HEK293 (cell line): ENCODE data around the gene TYRP1.

ENCODE experiments used
- MYNN ChIP-seq: fragments of 450-650 bp; formaldehyde crosslinking; IDR thresholded peaks from 2 replicates; pipeline ENCODE4 v1.5.1; 2016; ENCODE audit warnings: missing biosample characterization, missing genetic modification characterization, borderline replicate concordance
- MZF1 ChIP-seq: fragments of 450-650 bp; formaldehyde crosslinking; IDR thresholded peaks from 2 replicates; pipeline ENCODE4 v1.5.1; 2017; ENCODE audit warnings: missing biosample characterization, missing genetic modification characterization, borderline replicate concordance
- SCRT1 ChIP-seq: fragments of 450-650 bp; formaldehyde crosslinking; IDR thresholded peaks from 2 replicates; pipeline ENCODE4 v1.5.1; 2016; ENCODE audit warnings: missing biosample characterization, missing genetic modification characterization, borderline replicate concordance
- SP7 ChIP-seq: fragments of 450-650 bp; formaldehyde crosslinking; IDR thresholded peaks from 2 replicates; pipeline ENCODE4 v1.5.1; 2016; ENCODE audit warnings: missing biosample characterization, missing genetic modification characterization
- ZNF239 ChIP-seq: fragments of 450-650 bp; formaldehyde crosslinking; IDR thresholded peaks from 2 replicates; pipeline ENCODE4 v1.5.1; 2016; ENCODE audit warnings: missing biosample characterization, missing genetic modification characterization
- TF ChIP-seq, protein P1 (sequence below): fragments of 450-650 bp; formaldehyde crosslinking; IDR thresholded peaks from 2 replicates; pipeline ENCODE4 v1.5.1; 2016; ENCODE audit warnings: missing biosample characterization, missing genetic modification characterization

DNA sequence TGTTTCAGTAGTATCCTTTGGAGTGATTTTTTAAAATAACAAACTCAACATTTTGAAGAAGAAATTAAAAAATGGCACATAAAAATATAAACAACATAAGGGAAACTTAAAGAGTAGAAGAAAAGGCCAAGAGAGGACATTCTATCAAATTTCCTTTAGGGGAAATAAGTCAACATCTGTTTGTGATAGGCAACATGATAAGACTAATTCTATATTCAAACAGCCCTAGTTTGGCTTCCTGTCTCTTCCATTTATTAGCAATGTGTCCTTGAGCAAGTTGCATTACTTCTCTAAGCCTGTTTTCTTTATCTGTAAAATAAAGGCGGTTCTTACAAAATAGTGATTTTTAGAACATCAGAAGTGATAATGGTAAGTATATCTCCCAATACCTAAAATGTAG lies 24.7 kb downstream of the TYRP1 start:
- TF ChIP-seq, protein P1, sequence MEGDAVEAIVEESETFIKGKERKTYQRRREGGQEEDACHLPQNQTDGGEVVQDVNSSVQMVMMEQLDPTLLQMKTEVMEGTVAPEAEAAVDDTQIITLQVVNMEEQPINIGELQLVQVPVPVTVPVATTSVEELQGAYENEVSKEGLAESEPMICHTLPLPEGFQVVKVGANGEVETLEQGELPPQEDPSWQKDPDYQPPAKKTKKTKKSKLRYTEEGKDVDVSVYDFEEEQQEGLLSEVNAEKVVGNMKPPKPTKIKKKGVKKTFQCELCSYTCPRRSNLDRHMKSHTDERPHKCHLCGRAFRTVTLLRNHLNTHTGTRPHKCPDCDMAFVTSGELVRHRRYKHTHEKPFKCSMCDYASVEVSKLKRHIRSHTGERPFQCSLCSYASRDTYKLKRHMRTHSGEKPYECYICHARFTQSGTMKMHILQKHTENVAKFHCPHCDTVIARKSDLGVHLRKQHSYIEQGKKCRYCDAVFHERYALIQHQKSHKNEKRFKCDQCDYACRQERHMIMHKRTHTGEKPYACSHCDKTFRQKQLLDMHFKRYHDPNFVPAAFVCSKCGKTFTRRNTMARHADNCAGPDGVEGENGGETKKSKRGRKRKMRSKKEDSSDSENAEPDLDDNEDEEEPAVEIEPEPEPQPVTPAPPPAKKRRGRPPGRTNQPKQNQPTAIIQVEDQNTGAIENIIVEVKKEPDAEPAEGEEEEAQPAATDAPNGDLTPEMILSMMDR (tag by site-specific recombination), result no peak
- TF ChIP-seq MZF1 (tag by site-specific recombination), result no peak
- no peak for TF ChIP-seq MYNN (tag by site-specific recombination)
- no peak for TF ChIP-seq ZNF239 (tag by site-specific recombination)
- no peak for TF ChIP-seq SCRT1 (tag by site-specific recombination)
- TF ChIP-seq SP7 (tag by site-specific recombination), result no peak
